Pulmonary artery endothelial cell (primary cell): ENCODE results near the gene BCL2L1. TPM values are rescaled to one million over a fixed set of nuclear protein-coding genes. Genes with fewer than 3 reads are reported as not detected.
"Not testable (repeated sequence)": the region's sequence is repeated elsewhere in the genome, so short reads cannot be mapped to it uniquely, and the experiment has no call there.

ENCODE experiments used
- DNase-seq: peaks from one replicate; pipeline ENCODE4 v3.0.0-alpha.2; 2011; ENCODE audit warnings: low read depth, low spot score
- total RNA-seq: library from RNA; depleted of rRNA; stranded (reverse); fragments of >200 nt; gene quantifications from 2 replicates; pipeline ENCODE4 v1.2.3, GENCODE V29; 2014

BCL2L1 gene
- total RNA-seq, 1 donor from 2014 or later, result 81.2 TPM

GRCh38 chr20:31675828-31676608, 46.6 kb downstream of the BCL2L1 start:
- DNase-seq, result peak; percentile 30

DNA sequence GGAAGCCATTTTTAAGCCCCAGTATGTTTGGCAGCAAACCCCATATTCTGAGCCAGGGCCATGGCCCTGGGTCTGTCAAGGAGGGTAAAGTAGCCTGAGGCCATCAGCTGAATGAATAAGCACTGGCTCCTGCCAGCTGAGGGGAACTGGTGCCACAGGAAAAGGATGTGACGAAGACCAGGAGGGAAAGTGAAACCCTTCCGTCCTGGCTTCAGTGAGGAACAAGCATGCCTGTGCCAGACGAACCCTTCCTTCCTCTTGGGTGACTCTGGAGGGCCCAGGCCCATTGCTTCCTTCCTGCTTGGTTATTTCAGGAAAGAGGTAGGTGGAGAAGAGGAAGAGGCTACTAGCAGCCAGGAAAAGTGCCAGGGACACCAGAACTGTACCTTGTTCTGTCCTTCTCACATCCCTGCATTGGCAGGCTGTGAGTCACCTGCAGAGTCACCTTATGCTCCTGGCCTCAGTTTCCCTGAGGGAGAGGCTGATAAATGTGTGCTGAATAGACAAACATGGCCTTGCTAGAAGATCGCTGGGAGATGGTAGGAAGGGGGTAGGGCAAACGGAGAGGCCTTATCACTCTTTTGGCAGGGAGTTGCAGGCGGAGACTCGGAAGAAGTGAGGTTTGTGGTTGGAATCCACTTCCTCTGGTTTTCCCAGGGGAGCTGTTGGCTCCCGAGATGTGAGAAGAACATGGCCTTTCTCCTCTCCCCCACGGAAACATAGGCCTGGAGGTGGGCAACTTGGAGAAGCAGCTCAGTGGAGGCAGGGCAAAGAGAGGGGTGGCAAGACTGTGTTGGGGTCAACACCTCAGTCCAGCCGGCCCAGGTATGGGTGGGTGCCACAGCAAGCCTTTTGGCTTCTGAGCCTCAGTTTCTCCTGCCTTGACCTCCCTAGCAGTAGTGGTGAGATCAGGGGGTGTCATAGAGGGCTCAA, 47.5 kb downstream of the BCL2L1 start:
- peak; percentile 83 for DNase-seq

DNA sequence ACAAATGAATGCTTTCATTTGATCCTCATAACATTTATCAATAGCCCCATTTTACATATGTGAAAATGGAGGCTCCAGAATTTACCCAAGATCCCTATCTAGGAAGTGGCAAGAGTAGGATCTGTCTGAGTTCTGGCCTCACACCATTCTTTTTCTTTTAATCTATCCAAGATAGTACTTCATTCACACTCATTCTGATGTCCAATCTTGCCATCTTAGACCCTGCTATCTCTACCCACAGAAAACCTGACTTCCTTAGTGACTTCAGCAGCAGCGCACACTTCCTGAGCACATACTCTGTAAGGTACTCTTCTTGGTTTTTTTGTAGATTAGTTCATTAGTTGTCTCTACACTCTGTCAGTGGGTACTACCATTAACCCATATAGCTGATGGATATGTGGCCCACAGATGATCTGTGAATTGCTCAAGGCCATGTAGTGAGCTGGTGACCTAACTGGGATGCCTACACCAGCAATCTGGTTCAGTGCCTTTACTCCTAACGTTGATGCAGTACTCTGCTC, 48.7 kb downstream of the BCL2L1 start:
- no peak for DNase-seq

DNA sequence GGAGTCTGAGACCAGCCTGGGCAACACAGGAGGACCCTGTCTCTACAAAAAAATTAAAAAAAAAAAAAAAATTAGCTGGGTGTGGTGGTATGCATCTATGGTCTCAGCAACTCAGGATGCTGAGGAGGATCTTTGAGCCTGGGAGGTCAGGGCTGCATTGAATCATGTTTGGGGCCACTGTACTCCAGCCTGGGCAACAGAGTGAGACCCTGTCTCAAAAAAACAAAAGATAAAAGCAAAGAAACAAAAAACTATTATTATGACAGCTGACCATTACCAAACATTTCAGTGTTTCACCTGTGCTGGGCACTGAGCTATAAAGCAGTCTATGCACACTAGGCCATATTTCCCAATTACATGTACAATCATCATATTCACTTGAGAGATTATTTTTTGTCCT, 49.2 kb downstream of the BCL2L1 start:
- DNase-seq, result no peak

DNA sequence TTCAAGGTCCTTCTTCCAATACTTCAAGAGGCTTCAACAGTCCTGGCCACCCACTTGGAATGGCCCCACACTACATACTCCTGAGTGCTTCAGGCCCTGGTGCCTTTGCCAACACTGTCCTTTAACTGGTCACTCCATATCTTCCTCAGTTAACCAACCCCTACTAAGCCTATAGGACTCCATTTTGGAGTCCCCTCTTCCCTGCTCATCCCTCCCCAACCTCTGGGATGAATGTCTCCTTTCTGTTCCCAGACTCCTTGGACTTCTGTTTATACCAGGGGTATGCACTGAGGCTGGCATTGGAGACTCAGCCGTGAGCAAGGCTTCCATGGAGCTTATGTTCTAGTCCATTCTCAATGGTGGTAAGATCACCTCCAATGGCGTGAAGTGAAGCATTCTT, 51.3 kb downstream of the BCL2L1 start:
- no peak for DNase-seq

DNA sequence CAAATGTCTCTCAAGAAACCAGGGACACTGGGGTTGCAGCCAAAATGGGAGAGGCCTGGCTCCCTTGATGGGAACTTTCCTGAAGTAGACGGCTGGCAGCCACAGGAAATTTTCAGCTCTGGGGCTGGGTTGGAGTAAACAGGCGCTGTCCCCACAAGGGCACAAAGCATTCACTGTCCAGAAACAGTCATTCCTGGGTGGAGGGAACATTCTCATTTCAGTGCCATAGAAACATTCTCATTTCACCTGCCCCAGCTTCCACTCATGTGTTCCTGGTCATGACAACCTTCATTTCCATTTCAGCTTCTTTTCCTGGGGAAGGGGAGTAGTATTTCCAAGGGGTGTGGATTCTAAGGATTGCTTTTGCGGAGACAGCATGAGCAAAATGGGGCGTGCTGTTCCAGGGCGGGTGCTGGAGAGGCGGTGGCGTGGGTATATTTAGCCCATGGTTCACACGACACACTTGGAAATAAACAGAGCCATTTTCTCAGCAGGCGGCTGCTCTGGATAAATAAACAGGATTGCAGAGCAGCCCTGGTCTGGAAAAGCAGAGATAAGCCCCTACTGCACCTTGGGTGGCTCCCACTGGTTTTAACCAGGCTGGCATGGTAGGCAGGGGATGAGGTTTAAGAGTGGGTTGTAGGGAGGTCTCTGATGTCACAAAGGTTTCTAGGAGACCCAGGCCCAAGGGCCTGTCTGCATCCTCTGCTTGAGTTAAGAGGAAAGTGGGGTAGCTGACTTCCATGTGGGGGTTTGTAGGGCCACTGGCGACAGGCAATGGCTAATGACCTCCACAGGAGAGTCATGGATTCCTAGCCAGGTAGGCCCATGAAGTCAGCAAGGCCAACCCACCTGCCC, 52.1 kb downstream of the BCL2L1 start:
- DNase-seq, result no peak

DNA sequence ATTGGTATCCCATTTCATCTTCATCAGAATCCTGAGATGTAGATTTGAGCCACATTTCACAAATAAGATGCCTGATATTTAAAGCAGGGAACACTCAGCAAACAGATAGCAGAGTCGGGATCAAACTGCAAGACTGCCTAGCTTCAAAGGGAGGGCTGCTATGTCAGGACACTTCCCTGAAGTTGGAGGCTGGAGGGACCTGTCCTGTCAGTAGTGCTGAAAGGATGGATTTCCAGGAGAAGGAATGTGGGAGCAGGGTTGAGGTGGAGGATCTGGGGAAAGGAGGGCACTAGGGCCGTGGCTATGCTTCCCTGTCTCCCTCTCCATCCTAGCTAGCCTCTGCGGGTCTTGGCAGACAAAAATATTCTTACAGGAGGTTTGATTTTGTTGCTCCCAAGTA, 52.8 kb downstream of the BCL2L1 start:
- DNase-seq, result no peak

GRCh38 chr20:31668944-31669343, 53.7 kb downstream of the BCL2L1 start:
- not testable (repeated sequence) for DNase-seq

DNA sequence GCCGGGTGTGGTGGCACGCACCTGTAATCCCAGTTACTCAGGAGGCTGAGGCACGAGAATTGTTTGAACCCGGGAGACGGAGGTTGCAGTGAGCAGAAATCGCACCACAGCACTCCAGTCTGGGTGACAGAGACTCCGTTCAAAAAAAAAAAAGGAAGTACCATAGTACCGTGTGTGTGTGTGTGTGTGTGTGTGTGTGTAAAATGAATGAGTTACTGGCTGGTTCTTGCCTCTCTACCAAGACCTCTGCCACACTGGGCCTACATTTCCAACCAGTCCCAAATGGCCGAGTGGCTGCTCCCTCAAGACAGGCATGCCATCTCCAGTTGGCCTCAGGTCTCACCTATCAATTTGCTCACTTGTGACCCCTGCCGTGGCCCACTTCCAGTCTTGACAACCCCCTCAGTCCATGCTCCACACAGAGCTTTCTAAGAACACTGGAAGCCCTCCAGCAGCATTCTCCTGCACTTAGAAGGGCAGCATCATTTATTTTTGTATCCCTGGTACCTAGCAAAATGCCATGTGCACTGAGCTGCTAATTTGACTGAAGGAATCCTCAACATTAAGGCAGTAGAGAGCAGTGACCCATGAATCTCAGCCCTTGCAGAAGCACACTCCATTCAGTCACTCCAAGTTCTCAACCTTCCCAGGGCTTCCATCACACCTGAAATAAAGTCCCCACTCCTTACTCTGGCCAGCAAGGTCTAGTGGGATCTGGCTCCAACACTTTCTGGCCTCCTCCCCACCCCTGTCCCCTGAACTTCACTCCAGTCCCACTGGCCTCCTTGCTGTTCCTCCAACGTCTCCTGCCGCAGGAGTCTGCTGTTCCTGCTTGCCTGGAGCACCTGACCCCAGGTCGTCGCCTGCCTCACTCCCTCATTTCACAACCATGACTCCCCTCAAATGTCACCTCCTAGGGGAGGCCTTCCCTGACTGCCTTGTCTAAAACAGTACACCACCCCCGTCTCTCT, 55.1 kb downstream of the BCL2L1 start:
- DNase-seq, result no peak

- no peak for DNase-seq
These were observed 56.2 kb downstream of the BCL2L1 start for GRCh38 chr20:31666258-31667042.

DNA sequence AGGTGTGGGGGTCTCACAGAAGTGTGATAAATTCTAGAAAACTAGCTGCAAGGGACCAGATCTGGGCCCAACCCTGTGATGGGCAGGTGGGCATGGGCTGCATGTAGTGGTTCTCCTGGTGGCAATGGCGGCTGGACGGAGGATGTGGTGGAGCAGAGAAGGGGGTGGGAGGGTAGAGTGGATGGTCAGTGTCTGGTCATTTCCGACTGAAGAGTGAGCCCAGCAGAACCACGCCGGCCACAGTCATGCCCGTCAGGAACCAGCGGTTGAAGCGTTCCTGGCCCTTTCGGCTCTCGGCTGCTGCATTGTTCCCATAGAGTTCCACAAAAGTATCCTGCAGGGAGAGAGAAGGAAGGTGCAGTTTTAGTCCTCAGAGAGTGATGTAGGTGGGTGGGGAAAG, 56.9 kb downstream of the BCL2L1 start:
- DNase-seq, result no peak

DNA sequence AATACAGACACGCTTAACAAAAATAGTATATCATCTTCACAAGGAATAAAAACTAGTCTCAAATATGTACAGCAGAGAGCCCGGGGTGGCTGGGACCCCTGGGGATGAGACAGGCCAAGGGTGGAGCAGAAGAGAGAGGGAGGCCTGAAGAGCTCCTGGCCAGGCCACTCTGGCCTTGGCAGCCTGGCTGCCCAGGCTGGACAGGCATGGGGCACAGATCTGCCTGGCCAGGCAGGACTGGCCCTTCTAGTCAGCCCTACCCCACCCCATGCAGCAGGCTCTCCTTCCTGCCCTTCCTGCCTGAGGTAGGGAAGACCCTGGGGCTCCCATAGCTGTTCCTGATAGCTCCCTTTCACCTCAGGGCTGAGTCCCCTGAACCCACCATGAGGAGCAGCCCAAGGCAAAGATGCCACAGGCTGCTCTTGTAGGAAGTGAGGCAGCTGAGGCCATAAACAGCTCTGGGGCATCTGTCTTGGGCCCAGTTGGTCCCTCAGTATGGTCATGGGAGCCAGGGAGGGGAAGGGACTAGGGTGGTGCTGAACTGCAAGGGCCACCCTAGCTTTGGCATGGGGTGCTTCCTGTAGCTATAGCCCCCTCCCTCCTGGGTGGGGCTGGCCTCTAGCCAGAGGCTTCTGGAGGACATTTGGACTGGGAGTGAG, 57.8 kb downstream of the BCL2L1 start:
- DNase-seq, result no peak

DNA sequence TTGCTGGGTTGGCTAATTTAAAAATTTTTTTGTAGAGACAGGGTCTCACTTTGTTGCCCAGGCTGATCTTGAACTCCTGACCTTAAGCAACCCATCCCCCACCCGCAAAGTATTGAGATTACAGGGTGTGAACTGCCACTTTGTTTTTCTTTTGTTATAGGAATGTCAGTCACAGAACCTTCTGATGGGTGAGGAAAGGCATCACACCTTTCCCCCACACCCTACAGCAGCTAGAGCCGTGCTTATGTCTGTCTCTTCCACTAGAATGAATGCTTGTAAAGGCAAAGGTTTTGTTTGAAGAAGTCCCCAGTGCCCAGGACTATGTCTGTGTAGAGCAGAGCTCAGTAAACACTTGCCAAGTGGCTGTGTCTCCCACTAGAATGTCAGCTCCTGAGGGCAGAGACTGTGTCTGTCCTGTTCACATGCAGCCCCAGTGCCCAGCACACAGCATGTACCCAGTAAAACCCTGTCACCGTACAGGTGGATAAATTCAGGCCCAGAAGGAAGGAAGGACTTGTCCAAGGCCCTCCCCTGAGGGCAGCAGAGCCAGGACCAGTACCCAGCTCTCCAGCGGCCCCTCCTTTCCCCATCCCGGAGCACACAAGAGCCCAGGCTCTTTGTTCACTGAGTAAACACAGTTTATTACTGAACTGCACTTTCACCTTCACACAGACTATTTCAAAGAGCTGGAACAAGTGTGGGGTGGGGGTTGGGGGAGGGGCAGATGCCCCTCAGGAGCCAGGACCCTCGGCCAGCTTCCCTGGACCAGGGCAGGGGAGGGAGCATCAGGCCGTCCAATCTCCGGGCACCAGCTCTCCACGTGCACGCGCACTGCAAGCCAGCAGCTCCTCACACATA, 58.6 kb downstream of the BCL2L1 start:
- DNase-seq, result no peak

- no peak for DNase-seq
These were observed 59.2 kb downstream of the BCL2L1 start for GRCh38 chr20:31663524-31663837.

DNA sequence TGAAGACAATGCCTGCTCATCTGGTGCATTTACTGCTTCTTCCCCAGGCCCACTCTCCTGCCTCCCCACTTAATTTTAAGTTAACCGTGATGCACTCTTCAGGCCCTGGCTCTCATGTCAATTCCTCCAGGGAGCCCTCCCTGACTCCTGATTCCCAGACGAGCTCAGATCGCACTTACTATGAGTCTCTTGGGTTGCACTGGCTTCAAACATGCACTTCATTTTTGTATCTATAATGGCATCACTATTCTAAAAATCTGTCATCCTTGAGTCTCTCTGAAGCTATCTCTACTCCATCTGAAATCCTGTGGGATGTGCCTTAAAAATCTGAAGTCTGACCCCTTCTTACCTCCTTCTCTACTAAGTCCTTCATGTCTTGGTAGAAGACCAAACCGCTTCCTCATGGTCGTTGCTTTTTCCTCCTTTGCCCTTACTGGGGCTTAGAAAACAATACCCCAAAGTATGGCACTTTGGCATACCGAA, 60.3 kb downstream of the BCL2L1 start:
- DNase-seq, result no peak

GRCh38 chr20:31661625-31662371, 60.9 kb downstream of the BCL2L1 start:
- no peak for DNase-seq

- DNase-seq, result no peak
These were observed 68.1 kb downstream of the BCL2L1 start for GRCh38 chr20:31654534-31654933.
